NCI-H1048 (cell line): ENCODE results near the gene VEZT.
"Not testable (repeated sequence)": the region's sequence is repeated elsewhere in the genome, so short reads cannot be mapped to it uniquely, and the experiment has no call there.

ENCODE experiments used
- DNase-seq: peaks from one replicate; lab custom pipeline; 2025; lab: John Stamatoyannopoulos, UW

The VEZT gene

DNA sequence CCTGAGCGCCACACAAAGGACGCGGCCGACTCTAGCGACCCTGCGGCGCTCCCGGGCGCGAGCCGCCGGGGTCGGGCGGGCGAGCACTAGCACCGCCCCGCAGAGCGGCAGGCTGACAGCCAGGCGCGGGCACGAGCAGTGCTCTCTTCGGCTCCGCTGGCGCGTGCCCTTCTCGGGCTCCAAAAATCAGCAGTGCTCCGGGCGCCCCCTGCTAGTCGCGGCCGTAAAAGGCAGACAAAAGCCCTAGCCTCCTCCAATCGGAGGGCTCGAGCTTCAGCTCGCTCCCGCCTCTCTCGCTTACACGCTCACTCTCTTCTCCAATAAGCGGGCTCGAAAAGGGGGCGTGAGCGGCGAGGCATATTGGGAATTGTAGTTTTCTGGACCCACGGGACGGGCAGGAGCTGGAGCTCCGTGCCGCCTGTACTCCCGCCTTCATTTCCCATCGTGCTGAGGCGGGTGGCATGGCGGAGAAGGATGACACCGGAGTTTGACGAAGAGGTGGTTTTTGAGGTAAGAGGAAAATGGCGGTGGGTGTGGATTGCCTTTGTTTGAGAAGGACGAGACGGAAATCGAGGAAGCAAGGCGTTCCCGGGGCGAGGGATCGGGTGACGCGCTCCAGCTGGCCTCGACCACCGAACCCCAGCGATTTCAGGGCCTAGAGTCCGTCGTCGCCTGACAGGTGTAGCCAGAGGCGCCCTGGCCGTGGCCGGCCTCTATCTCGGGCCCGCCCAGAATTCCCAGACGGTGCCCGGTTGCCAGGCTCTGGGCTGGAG lies at the start of gene VEZT, which contains the start of gene FGD6:
Gene VEZT (plus strand): TSS at position 431 of the 773 bp plus-strand sequence. CDS start 44 bp downstream, at position 475.
Gene FGD6 (minus strand): TSS at position 91 of the 773 bp plus-strand sequence. CDS start 227 bp downstream, outside the sequence.
- DNase-seq = peak; percentile 98

- no peak for DNase-seq
Observed at GRCh38 chr12:95168746-95169145, 48.9 kb upstream of the VEZT start.

- DNase-seq = no peak
Observed at GRCh38 chr12:95169368-95169767, 48.2 kb upstream of the VEZT start.

- DNase-seq = no peak
Observed at GRCh38 chr12:95173392-95174251, 44.0 kb upstream of the VEZT start.

DNA sequence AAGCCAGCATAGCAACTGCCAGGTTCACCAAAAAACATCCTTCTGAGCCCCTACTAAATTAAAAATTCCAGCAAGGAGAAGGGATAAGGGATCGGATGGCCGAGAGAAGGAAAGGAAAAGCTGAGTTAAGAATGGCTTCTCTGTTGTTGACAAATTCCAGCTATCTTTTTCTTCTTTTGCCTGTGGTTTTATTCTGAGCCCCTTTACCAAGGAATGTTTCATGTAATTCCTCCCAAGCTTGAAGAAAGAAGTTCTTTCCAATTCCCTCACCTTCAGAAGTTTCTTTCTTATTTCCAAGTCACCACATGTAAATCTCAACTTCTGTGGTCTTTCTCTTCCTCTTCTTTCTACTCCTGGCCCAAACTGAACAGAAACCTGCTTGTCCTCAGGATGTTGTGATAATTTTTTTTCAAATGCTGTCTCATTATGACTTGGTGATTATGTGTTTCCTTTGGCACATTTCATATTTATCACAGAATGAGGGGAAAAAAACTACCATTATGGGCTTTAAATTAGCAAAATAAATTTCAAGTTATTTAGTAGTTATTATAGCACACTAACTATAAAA lies 40.3 kb upstream of the VEZT start:
- no peak for DNase-seq

DNA sequence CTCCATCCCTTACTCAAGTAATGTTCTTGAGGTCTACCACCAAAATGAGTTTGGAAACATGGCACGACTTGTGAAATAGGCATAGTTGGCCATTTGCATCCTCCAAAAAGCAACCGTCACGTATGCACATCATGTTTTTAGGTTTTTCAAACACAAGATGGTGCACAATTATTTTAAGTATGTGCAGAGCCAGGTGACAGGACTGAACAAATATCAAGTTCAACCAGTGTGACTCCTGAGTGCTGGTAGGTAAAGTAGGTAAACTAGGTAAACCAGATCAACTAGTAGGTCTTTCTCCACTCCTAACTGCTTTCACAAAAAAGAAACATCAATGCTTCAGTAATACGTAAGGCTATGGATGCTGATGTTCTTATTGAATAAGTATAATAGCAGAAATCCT lies 39.5 kb upstream of the VEZT start:
- DNase-seq = no peak

- no peak for DNase-seq
Observed at GRCh38 chr12:95179011-95179410, 38.6 kb upstream of the VEZT start.

DNA sequence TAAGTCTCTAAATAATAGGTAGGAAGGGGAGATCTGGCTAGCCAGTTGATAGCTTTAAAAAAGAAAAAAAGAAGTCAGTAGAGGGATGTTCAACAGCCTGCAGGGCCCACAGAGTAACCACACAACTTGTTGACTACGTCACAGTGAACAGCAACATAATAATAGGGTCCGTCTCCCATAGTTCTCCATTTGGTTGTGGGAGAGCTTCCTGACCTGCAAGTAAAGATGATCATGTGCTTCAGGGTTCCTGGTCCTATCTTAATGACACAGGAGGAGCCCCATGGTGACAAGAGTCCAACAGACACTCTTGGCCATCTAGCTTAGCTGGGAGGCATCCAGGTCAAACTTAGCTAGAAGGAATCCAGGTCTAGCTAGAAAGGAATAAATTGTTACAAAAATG lies 36.5 kb upstream of the VEZT start:
- no peak for DNase-seq

DNA sequence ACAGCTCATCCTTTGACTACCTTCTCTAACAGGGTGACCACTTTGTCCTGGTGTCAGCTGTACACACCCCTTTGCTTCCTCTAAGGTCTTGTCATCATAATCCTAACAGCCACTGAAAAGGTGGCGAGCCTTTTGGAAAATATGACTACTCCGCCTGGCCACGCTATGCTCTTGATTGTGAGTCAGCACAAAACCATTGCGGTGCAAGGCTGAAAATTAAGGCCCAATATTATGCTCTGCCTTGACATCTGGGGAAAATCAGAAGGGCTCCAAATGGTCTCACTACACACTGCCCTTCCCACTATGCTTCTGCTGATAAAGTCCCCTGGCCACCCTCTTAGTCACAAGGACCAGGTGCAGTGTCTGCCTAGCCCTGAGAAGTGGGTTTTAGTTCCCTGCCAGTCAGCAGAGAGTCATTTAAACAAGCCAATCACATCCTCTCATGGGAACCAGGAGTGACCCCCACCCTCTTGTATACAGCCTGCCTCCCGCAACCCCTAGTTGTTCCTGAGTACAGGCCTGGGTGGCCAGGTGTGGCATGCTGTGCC lies 34.7 kb upstream of the VEZT start:
- no peak for DNase-seq

DNA sequence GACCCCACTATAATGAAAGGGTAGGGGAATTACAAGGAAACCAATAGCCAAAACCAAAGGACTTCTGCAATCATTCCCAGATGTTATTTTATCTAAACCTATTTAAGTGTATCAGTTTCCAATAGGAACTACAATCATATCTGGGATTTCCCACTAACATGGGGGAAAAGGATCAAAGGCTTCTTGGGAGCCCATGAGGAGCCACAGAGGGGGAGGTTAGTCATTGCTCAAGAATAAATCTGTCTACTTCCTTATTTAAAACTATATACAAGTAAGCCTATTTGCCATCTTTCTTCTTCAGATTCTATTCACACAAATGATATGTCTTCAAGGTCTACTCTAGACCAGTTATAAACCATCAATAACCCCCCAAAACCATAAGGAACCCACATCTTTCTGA lies 33.5 kb upstream of the VEZT start:
- DNase-seq = no peak

DNA sequence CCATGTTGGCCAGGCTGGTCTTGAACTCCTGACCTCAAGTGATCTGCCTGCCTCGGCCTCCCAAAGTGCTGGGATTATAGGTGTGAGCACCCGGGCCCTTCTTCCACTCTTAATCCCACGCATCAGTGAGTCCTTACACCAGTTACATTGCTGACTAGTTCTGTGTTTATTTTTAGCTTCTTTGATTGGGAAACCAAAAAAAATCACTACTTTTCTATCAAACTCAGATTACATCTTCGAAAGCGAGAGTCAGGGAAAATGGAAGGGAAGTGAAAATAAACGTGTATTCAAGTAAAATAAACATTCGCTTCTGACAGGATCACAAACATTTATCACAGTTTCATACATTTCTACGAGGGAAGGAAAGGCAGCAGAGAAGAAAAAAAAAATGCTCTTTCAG lies 32.5 kb upstream of the VEZT start:
- DNase-seq = no peak

GRCh38 chr12:95185854-95186253 lies 31.8 kb upstream of the VEZT start:
- DNase-seq = no peak

GRCh38 chr12:95187865-95188415 lies 29.7 kb upstream of the VEZT start:
- DNase-seq = no peak

- DNase-seq = no peak
Observed at GRCh38 chr12:95191060-95191696, 26.4 kb upstream of the VEZT start.

- DNase-seq = no peak
Observed at GRCh38 chr12:95192271-95192670, 25.3 kb upstream of the VEZT start.

GRCh38 chr12:95193139-95193538 lies 24.5 kb upstream of the VEZT start:
- no peak for DNase-seq

- no peak for DNase-seq
Observed at GRCh38 chr12:95195122-95195521, 22.5 kb upstream of the VEZT start.

GRCh38 chr12:95196875-95197569 lies 20.6 kb upstream of the VEZT start:
- DNase-seq = not testable (repeated sequence)

- DNase-seq = peak; percentile 79
Observed at GRCh38 chr12:95197636-95198035, 20.0 kb upstream of the VEZT start.

DNA sequence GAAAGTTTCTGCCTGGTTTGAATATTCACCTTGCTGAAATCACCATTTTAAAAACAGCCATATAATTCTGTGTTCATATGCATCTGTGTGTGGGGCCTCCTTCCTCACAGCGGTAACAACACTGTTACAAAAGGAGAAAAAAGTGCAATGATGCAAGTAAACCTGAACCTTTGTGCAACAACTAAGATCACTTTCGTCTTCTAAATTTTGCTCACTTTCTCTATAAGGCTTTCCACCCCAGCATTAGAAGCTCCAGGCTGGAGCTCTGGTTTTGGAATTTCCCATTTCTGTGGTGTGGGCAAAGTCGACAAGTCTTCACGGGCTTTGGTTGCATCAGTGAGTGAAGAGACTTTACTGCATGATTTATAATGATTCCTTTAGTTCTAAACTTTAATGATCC lies 18.7 kb upstream of the VEZT start:
- no peak for DNase-seq
